GM23338 (cell line): Measurements from ENCODE around the gene DTL. TPM values are rescaled to one million over a fixed set of nuclear protein-coding genes. Genes with fewer than 3 reads are reported as not detected.

ENCODE experiments used
- ATAC-seq: fragments of 200-7000 bp; cut with Tn5 transposase; 3 replicates; pipeline ENCODE4 v1.9.1; 2020
- DNase-seq: peaks from one replicate; pipeline ENCODE4 v3.0.0-alpha.2; 2015; ENCODE audit warnings: low spot score
- H2AFZ ChIP-seq: fragments of 200-600 bp; sonication (generic); 2 replicates; pipeline ENCODE4 v1.8.0; 2016; ENCODE audit warnings: antibody characterized with exemption, mild to moderate bottlenecking, moderate library complexity
- H3F3A ChIP-seq: fragments of 200-600 bp; sonication (generic); replicated peaks from 2 replicates; pipeline ENCODE4 v1.8.0; 2017; ENCODE audit warnings: antibody characterized with exemption, mixed run types, low read depth
- H3K27ac ChIP-seq: fragments of 200-600 bp; sonication (generic); 2 replicates; pipeline ENCODE4 v1.6.1; 2016; ENCODE audit warnings: low read depth
- H3K27me3 ChIP-seq: fragments of 200-600 bp; sonication (generic); 2 replicates; pipeline ENCODE4 v1.8.0; 2016; ENCODE audit warnings: mild to moderate bottlenecking, mixed run types, moderate library complexity; ENCODE audit not compliant: insufficient read depth
- H3K36me3 ChIP-seq: fragments of 200-600 bp; sonication (generic); 2 replicates; pipeline ENCODE4 v1.8.0; 2016; ENCODE audit warnings: mild to moderate bottlenecking; ENCODE audit not compliant: insufficient read depth
- H3K4me1 ChIP-seq: fragments of 200-600 bp; sonication (generic); 2 replicates; pipeline ENCODE4 v1.8.0; 2016; ENCODE audit warnings: mild to moderate bottlenecking, moderate library complexity; ENCODE audit not compliant: insufficient read depth
- H3K4me2 ChIP-seq: fragments of 200-600 bp; sonication (generic); 2 replicates; pipeline ENCODE4 v1.7.1; 2017; ENCODE audit warnings: mixed run types
- H3K4me3 ChIP-seq: fragments of 200-600 bp; sonication (generic); 2 replicates; pipeline ENCODE4 v1.6.1; 2016; ENCODE audit warnings: mixed run types
- H3K79me2 ChIP-seq: fragments of 200-600 bp; sonication (generic); replicated peaks from 2 replicates; pipeline ENCODE4 v1.8.0; 2017; ENCODE audit warnings: mild to moderate bottlenecking; ENCODE audit not compliant: insufficient read depth
- H3K9me2 ChIP-seq: fragments of 200-600 bp; sonication (generic); 2 replicates; pipeline ENCODE4 v1.8.0; 2017; ENCODE audit not compliant: insufficient read depth
- H4K20me1 ChIP-seq: fragments of 200-600 bp; sonication (generic); replicated peaks from 2 replicates; pipeline ENCODE4 v1.8.0; 2017; ENCODE audit warnings: mild to moderate bottlenecking; ENCODE audit not compliant: insufficient read depth
- H3K27ac Mint-ChIP-seq: 2 replicates; pipeline ENCODE4 v1.8.0; 2020; ENCODE audit warnings: inconsistent platforms, mild to moderate bottlenecking, moderate library complexity, mixed read lengths
- H3K27me3 Mint-ChIP-seq: 3 replicates; pipeline ENCODE4 v1.8.0; 2022; ENCODE audit warnings: low read depth, mild to moderate bottlenecking, moderate library complexity, mixed read lengths, inconsistent platforms; ENCODE audit not compliant: insufficient read depth, poor library complexity
- H3K36me3 Mint-ChIP-seq: 3 replicates; pipeline ENCODE4 v1.8.0; 2021; ENCODE audit warnings: low read depth, mild to moderate bottlenecking, inconsistent platforms, moderate library complexity, mixed read lengths
- H3K4me1 Mint-ChIP-seq: 3 replicates; pipeline ENCODE4 v1.8.0; 2020; ENCODE audit warnings: mild to moderate bottlenecking, inconsistent platforms, mixed read lengths
- H3K4me3 Mint-ChIP-seq: 3 replicates; pipeline ENCODE4 v1.8.0; 2021; ENCODE audit warnings: moderate library complexity, mild to moderate bottlenecking, inconsistent platforms, mixed read lengths
- H3K9me3 Mint-ChIP-seq: 3 replicates; pipeline ENCODE4 v1.8.0; 2020; ENCODE audit warnings: moderate library complexity, mild to moderate bottlenecking, inconsistent platforms, mixed read lengths
- CREB1 ChIP-seq: fragments of 250-450 bp; sonication (Bioruptor Pico); IDR thresholded peaks from 2 replicates; pipeline ENCODE4 v1.5.0; 2020; ENCODE audit warnings: low read depth, mild to moderate bottlenecking, moderate library complexity
- EZH2 ChIP-seq: fragments of 200-600 bp; sonication (generic); IDR thresholded peaks from one replicate; pipeline ENCODE4 v1.8.0; 2017; ENCODE audit warnings: antibody characterized with exemption, mild to moderate bottlenecking, low read depth; ENCODE audit not compliant: unreplicated experiment
- EZH2phosphoT487 ChIP-seq: fragments of 200-600 bp; sonication (generic); IDR thresholded peaks from one replicate; pipeline ENCODE4 v1.8.1; 2018; ENCODE audit warnings: antibody characterized with exemption; ENCODE audit not compliant: unreplicated experiment
- JUNB ChIP-seq: IDR thresholded peaks from one replicate; pipeline ENCODE4 v1.6.1; 2016; ENCODE audit warnings: antibody characterized with exemption; ENCODE audit not compliant: unreplicated experiment
- NANOG ChIP-seq: IDR thresholded peaks from 2 replicates; pipeline ENCODE4 v1.6.1; 2016; ENCODE audit warnings: antibody characterized with exemption, borderline replicate concordance
- POLR2AphosphoS5 ChIP-seq: IDR thresholded peaks from 2 replicates; pipeline ENCODE4 v1.6.1; 2016; ENCODE audit warnings: antibody characterized with exemption, low read depth
- STAT1 ChIP-seq: IDR thresholded peaks from one replicate; pipeline ENCODE4 v1.6.1; 2016; ENCODE audit warnings: antibody characterized with exemption; ENCODE audit not compliant: unreplicated experiment
- ZNF114 ChIP-seq: fragments of 250-450 bp; sonication (Bioruptor Pico); IDR thresholded peaks from 2 replicates; pipeline ENCODE4 v1.5.0; 2020; ENCODE audit warnings: mild to moderate bottlenecking, moderate library complexity
- ZNF331 ChIP-seq: fragments of 250-450 bp; sonication (Bioruptor Pico); IDR thresholded peaks from 2 replicates; pipeline ENCODE4 v1.5.0; 2020; ENCODE audit warnings: low read depth, mild to moderate bottlenecking, moderate library complexity
- polyA plus RNA-seq: library from polyadenylated mRNA; unstranded; fragments of >200 nt; fragmentation: Nextera tagmentation; extraction: Ambion mirVana; gene quantifications from 2 replicates; pipeline ENCODE4 v1.2.1, GENCODE V29; 2016
- total RNA-seq: library from RNA; depleted of rRNA; stranded (reverse); fragments of >200 nt; shearing (Covaris generic); gene quantifications from 2 replicates; pipeline ENCODE4 v1.2.3, GENCODE V29; 2014
- TF ChIP-seq, protein P1 (sequence below): IDR thresholded peaks from 2 replicates; pipeline ENCODE4 v1.6.1; 2016; ENCODE audit warnings: antibody characterized with exemption
- TF ChIP-seq, protein P2 (sequence below): fragments of 250-450 bp; sonication (Bioruptor Pico); IDR thresholded peaks from 2 replicates; pipeline ENCODE4 v1.5.0; 2020; ENCODE audit warnings: mild to moderate bottlenecking, moderate library complexity
- TF ChIP-seq, protein P3 (sequence below): IDR thresholded peaks from one replicate; pipeline ENCODE4 v1.6.1; 2018; ENCODE audit warnings: antibody characterized with exemption; ENCODE audit not compliant: unreplicated experiment
- TF ChIP-seq, protein P4 (sequence below), 2 experiments: fragments of 200-600 bp in 1 of 2; sonication (generic) in 1 of 2; conservative IDR thresholded peaks; 2 replicates each; pipeline versions ENCODE4 v1.5.1 to v1.6.1; 2016 to 2017; ENCODE audit warnings: antibody characterized with exemption in 2 of 2, low read depth in 2 of 2, mild to moderate bottlenecking in 2 of 2, moderate library complexity in 1 of 2

DTL gene
- total and polyA plus RNA-seq, 2 experiments from 2014 or later = 26.5 to 58.8 TPM

- no peaks in the 10 kb centered on the region; the same call in 2 of the 3 replicates for H3K36me3 Mint-ChIP-seq
- no peak for ATAC-seq
- Histone ChIP-seq H3F3A (no peaks in the 10 kb centered on the region), H3K4me3 (no peak overlapping the region), H3K4me2 (no peak overlapping the region), H3K27me3 (no peaks in the 10 kb centered on the region), H3K36me3 (no peaks in the 10 kb centered on the region), H3K4me1 (peaks cover 46% of the 10 kb centered on the region), H3K27ac (no peak overlapping the region), H2AFZ (no peak overlapping the region), H3K9me2 (no peaks in the 10 kb centered on the region), H3K79me2 (no peaks in the 10 kb centered on the region), H4K20me1 (peaks cover 7% of the 10 kb centered on the region; the same call in 1 of the 2 replicates)
- no peaks in the 10 kb centered on the region for H3K27me3 Mint-ChIP-seq
- H3K4me3 Mint-ChIP-seq = no peak overlapping the region
- no peak for DNase-seq
- no peak overlapping the region for H3K27ac Mint-ChIP-seq
- no peaks in the 10 kb centered on the region for H3K9me3 Mint-ChIP-seq
- TF ChIP-seq, protein P1, sequence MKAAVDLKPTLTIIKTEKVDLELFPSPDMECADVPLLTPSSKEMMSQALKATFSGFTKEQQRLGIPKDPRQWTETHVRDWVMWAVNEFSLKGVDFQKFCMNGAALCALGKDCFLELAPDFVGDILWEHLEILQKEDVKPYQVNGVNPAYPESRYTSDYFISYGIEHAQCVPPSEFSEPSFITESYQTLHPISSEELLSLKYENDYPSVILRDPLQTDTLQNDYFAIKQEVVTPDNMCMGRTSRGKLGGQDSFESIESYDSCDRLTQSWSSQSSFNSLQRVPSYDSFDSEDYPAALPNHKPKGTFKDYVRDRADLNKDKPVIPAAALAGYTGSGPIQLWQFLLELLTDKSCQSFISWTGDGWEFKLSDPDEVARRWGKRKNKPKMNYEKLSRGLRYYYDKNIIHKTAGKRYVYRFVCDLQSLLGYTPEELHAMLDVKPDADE = no peak
- TF ChIP-seq, protein P2, sequence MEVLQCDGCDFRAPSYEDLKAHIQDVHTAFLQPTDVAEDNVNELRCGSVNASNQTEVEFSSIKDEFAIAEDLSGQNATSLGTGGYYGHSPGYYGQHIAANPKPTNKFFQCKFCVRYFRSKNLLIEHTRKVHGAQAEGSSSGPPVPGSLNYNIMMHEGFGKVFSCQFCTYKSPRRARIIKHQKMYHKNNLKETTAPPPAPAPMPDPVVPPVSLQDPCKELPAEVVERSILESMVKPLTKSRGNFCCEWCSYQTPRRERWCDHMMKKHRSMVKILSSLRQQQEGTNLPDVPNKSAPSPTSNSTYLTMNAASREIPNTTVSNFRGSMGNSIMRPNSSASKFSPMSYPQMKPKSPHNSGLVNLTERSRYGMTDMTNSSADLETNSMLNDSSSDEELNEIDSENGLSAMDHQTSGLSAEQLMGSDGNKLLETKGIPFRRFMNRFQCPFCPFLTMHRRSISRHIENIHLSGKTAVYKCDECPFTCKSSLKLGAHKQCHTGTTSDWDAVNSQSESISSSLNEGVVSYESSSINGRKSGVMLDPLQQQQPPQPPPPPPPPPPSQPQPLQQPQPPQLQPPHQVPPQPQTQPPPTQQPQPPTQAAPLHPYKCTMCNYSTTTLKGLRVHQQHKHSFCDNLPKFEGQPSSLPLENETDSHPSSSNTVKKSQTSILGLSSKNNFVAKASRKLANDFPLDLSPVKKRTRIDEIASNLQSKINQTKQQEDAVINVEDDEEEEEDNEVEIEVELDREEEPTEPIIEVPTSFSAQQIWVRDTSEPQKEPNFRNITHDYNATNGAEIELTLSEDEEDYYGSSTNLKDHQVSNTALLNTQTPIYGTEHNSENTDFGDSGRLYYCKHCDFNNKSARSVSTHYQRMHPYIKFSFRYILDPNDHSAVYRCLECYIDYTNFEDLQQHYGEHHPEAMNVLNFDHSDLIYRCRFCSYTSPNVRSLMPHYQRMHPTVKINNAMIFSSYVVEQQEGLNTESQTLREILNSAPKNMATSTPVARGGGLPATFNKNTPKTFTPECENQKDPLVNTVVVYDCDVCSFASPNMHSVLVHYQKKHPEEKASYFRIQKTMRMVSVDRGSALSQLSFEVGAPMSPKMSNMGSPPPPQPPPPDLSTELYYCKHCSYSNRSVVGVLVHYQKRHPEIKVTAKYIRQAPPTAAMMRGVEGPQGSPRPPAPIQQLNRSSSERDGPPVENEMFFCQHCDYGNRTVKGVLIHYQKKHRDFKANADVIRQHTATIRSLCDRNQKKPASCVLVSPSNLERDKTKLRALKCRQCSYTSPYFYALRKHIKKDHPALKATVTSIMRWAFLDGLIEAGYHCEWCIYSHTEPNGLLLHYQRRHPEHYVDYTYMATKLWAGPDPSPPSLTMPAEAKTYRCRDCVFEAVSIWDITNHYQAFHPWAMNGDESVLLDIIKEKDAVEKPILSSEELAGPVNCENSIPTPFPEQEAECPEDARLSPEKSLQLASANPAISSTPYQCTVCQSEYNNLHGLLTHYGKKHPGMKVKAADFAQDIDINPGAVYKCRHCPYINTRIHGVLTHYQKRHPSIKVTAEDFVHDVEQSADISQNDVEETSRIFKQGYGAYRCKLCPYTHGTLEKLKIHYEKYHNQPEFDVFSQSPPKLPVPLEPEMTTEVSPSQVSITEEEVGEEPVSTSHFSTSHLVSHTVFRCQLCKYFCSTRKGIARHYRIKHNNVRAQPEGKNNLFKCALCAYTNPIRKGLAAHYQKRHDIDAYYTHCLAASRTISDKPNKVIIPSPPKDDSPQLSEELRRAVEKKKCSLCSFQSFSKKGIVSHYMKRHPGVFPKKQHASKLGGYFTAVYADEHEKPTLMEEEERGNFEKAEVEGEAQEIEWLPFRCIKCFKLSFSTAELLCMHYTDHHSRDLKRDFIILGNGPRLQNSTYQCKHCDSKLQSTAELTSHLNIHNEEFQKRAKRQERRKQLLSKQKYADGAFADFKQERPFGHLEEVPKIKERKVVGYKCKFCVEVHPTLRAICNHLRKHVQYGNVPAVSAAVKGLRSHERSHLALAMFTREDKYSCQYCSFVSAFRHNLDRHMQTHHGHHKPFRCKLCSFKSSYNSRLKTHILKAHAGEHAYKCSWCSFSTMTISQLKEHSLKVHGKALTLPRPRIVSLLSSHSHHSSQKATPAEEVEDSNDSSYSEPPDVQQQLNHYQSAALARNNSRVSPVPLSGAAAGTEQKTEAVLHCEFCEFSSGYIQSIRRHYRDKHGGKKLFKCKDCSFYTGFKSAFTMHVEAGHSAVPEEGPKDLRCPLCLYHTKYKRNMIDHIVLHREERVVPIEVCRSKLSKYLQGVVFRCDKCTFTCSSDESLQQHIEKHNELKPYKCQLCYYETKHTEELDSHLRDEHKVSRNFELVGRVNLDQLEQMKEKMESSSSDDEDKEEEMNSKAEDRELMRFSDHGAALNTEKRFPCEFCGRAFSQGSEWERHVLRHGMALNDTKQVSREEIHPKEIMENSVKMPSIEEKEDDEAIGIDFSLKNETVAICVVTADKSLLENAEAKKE (CRISPR knock-in tag) = no peak
- TF ChIP-seq STAT1 (no peak), EZH2 (no peak), ZNF114 (CRISPR knock-in tag) (no peak), CREB1 (CRISPR knock-in tag) (no peak), POLR2AphosphoS5 (no peak), NANOG (no peak), ZNF331 (CRISPR knock-in tag) (no peak), EZH2phosphoT487 (no peak), JUNB (no peak)
- TF ChIP-seq, protein P3, sequence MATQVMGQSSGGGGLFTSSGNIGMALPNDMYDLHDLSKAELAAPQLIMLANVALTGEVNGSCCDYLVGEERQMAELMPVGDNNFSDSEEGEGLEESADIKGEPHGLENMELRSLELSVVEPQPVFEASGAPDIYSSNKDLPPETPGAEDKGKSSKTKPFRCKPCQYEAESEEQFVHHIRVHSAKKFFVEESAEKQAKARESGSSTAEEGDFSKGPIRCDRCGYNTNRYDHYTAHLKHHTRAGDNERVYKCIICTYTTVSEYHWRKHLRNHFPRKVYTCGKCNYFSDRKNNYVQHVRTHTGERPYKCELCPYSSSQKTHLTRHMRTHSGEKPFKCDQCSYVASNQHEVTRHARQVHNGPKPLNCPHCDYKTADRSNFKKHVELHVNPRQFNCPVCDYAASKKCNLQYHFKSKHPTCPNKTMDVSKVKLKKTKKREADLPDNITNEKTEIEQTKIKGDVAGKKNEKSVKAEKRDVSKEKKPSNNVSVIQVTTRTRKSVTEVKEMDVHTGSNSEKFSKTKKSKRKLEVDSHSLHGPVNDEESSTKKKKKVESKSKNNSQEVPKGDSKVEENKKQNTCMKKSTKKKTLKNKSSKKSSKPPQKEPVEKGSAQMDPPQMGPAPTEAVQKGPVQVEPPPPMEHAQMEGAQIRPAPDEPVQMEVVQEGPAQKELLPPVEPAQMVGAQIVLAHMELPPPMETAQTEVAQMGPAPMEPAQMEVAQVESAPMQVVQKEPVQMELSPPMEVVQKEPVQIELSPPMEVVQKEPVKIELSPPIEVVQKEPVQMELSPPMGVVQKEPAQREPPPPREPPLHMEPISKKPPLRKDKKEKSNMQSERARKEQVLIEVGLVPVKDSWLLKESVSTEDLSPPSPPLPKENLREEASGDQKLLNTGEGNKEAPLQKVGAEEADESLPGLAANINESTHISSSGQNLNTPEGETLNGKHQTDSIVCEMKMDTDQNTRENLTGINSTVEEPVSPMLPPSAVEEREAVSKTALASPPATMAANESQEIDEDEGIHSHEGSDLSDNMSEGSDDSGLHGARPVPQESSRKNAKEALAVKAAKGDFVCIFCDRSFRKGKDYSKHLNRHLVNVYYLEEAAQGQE = no peak
- TF ChIP-seq, protein P4, sequence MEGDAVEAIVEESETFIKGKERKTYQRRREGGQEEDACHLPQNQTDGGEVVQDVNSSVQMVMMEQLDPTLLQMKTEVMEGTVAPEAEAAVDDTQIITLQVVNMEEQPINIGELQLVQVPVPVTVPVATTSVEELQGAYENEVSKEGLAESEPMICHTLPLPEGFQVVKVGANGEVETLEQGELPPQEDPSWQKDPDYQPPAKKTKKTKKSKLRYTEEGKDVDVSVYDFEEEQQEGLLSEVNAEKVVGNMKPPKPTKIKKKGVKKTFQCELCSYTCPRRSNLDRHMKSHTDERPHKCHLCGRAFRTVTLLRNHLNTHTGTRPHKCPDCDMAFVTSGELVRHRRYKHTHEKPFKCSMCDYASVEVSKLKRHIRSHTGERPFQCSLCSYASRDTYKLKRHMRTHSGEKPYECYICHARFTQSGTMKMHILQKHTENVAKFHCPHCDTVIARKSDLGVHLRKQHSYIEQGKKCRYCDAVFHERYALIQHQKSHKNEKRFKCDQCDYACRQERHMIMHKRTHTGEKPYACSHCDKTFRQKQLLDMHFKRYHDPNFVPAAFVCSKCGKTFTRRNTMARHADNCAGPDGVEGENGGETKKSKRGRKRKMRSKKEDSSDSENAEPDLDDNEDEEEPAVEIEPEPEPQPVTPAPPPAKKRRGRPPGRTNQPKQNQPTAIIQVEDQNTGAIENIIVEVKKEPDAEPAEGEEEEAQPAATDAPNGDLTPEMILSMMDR (conservative IDR thresholded peaks at IDR 0.05; ENCODE audit: low read depth in 2 of 2) = no peak
- H3K4me1 Mint-ChIP-seq = peaks cover 33% of the 10 kb centered on the region
Measured at GRCh38 chr1:212108981-212109380, 73.4 kb downstream of the DTL start.
